Activated naive CD4-positive, alpha-beta T cell treated with anti-CD3 and anti-CD28 coated beads, Interleukin-2, amount 10 ng/mL, durations not matched to agents 7 days and 5 days (primary cell): ENCODE results near the gene DDX27.

Experiments
- CTCF ChIA-PET: fragments of 350-600 bp; sonication (Branson Sonifier 250); formaldehyde crosslinking; loops from one replicate; lab custom pipeline; 2021; ENCODE audit warnings: antibody characterized with exemption; lab: Charles Lee
- DNase-seq: peaks from one replicate; pipeline ENCODE4 v3.0.0-alpha.2; 2020
- H3K27ac Mint-ChIP-seq: one replicate; pipeline ENCODE4 v1.8.0; 2021; ENCODE audit warnings: mild to moderate bottlenecking, moderate library complexity, mixed read lengths
- H3K27me3 Mint-ChIP-seq: one replicate; pipeline ENCODE4 v1.8.0; 2021; ENCODE audit warnings: mild to moderate bottlenecking, mixed read lengths
- H3K36me3 Mint-ChIP-seq: one replicate; pipeline ENCODE4 v1.8.0; 2021; ENCODE audit warnings: mixed read lengths
- H3K4me1 Mint-ChIP-seq: one replicate; pipeline ENCODE4 v1.8.0; 2021; ENCODE audit warnings: mixed read lengths
- H3K4me3 Mint-ChIP-seq: one replicate; pipeline ENCODE4 v1.8.0; 2021; ENCODE audit warnings: mild to moderate bottlenecking, moderate library complexity, mixed read lengths
- H3K9me3 Mint-ChIP-seq: one replicate; pipeline ENCODE4 v1.8.0; 2021; ENCODE audit warnings: mixed read lengths

DDX27 gene

DNA sequence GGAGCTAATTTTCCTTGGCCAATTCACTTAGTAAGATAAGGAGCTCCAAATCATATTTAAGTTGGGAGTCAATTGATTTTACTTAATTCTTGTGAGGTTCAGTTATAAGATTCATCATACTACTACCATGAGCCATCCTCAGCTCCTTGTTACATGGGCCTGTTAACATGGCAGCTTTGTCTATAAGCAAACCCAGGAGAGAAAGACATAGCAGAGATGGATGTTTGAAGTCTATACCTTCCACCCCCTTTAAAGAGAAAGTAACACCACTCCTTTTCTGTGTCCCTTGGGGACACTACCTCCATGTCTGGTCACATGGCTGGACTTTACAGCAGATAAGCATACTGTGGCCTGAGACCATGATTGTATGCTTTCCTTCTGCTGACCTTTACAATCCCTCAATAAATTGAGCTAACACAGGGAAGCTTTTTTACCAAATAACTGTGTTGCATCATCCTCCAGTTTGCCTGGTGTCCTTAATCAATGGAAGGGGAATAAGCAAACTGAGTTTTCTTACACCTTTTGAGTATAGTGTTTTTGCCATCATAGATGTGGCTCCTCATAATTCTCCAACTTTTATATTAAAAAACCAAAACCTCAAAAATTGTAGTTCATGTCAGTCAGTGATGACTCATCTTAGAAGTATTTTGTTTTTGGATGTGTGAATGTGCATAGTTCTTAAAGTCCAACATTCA is 68.5 kb downstream of the DDX27 start:
- no peak overlapping the region for H3K27ac Mint-ChIP-seq
- peaks cover 53% of the 10 kb centered on the region for H3K9me3 Mint-ChIP-seq
- CTCF ChIA-PET, result interaction anchor here (1.0 kb wide), 1 partner anchor 8 kb away, joined by 3 read pairs; no protein-coding TSS in a partner anchor
- H3K4me3 Mint-ChIP-seq, result no peak overlapping the region
- peaks cover 88% of the 10 kb centered on the region for H3K36me3 Mint-ChIP-seq
- peaks cover 45% of the 10 kb centered on the region for H3K4me1 Mint-ChIP-seq
- H3K27me3 Mint-ChIP-seq, result no peaks in the 10 kb centered on the region
- no peak for DNase-seq

DNA sequence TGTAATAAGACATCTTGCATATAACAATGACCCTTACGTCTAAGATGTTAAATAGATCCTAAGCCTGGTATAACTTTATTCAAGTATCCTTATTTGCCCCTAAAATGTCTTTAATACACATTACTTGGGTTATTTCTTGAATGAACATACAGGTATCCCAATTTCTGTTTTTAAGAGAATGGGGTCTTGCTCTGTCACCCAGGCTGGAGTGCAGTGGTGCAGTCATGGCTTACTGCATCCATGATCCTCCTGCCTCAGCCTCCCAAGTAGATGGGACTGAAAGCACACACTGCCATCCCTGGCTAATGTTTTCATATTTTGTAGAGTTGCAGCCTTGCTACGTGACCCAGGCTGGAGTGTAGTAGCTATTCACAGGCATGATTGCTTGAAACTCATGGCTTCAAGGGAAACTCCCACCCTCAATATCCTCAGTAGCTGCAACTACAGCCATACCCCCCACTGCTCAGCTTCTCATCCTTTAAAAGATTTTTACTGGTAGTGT is 69.1 kb downstream of the DDX27 start:
- H3K9me3 Mint-ChIP-seq, result peaks cover 51% of the 10 kb centered on the region
- peaks cover 39% of the 10 kb centered on the region for H3K4me1 Mint-ChIP-seq
- CTCF ChIA-PET, result no interaction called here
- no peak for DNase-seq
- no peak overlapping the region for H3K4me3 Mint-ChIP-seq
- H3K27ac Mint-ChIP-seq, result no peak overlapping the region
- no peaks in the 10 kb centered on the region for H3K27me3 Mint-ChIP-seq
- peaks cover 87% of the 10 kb centered on the region for H3K36me3 Mint-ChIP-seq

DNA sequence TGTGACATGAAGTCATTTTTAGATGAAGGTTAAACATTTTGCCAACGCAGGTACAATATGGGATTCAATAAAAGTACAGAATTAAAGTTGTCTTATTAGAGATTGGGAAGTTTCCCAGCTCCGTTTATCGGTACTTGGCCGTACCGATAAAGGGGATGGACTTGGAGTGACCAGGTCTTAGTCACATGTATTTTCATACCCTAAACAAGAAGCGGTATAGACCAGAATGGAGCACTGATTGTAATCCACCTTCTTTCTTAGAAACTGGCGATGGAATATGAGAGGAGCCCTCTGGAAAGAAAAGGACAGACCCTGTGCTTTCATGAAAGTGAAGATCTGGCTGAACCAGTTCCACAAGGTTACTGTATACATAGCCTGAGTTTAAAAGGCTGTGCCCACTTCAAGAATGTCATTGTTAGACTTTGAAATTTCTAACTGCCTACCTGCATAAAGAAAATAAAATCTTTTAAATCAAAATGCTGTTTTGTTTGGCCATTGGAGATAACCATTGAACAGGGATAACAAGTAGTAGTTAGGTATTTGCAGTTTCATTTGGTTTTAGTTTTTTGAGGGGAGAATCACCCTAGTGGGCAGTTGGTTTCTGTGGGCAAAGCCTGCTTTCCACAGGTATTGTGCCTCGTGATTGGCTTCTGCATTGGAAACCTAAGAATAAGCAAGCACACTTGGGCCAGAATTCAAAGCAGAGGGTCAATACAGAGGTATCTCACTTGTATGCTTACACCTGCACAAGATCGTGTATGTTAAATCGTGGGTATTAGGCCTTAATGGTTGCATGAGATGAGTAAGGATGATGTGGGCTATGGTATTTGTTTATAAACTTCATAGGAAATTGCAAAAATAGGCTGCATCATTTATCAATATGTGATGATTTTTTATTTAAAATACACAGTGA is 69.8 kb downstream of the DDX27 start:
- Mint-ChIP-seq H3K4me3 (no peak overlapping the region), H3K27me3 (no peaks in the 10 kb centered on the region), H3K27ac (no peak overlapping the region), H3K36me3 (peaks cover 86% of the 10 kb centered on the region), H3K4me1 (peaks cover 31% of the 10 kb centered on the region), H3K9me3 (peaks cover 46% of the 10 kb centered on the region)
- CTCF ChIA-PET, result no interaction called here
- DNase-seq, result no peak

DNA sequence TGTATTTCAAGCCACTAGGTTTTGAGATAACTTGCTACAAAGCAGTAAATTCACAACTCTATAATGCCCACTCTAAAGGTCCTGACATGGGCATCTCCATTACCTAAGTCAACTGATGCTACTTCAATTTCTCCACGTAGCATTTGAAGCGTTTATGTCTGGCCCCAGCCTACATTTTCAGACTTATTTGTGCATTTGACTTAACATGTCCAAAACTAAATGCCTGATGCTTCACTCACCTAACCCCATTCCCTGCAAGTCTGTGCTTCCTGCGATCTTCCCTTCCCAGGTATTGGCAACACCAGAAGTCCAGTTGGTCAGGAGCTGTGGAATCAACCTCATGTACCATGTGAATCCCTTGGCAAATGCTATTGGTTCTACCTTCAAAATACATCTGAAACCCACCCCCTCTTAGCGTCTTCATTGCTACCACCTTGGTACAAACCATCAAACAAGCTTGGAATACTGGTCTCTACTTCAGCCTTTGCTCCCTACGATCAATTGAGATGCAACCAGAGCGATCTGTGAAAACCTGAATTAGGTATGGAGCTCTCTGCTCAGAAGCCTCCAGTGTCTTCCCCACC is 71.5 kb downstream of the DDX27 start:
- H3K4me3 Mint-ChIP-seq, result no peak overlapping the region
- H3K36me3 Mint-ChIP-seq, result peaks cover 79% of the 10 kb centered on the region
- CTCF ChIA-PET, result no interaction called here
- H3K4me1 Mint-ChIP-seq, result peaks cover 18% of the 10 kb centered on the region
- DNase-seq, result no peak
- H3K27me3 Mint-ChIP-seq, result no peaks in the 10 kb centered on the region
- peaks cover 31% of the 10 kb centered on the region for H3K9me3 Mint-ChIP-seq
- H3K27ac Mint-ChIP-seq, result peak overlapping the region; percentile 24

DNA sequence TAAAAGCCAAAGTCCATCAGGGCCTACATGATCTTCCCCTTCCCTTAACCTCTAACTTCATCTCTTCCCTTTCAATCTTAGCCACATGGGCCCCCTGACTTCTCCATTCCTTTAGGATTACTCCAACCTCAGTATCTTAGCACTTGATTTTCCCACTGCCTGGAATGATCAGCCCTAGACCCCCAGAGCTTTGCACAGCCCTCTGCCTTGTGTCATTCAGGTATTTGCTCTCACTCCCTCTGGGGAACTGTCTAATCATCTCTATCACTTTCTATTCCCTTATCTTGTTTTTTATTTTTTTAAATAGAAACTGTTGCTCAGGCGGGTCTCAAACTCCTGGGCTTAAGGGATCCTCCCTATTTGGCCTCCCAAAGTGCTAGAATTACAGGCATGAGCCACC is 72.0 kb downstream of the DDX27 start:
- peaks cover 14% of the 10 kb centered on the region for H3K4me1 Mint-ChIP-seq
- H3K4me3 Mint-ChIP-seq, result no peak overlapping the region
- H3K36me3 Mint-ChIP-seq, result peaks cover 74% of the 10 kb centered on the region
- H3K27me3 Mint-ChIP-seq, result no peaks in the 10 kb centered on the region
- peaks cover 26% of the 10 kb centered on the region for H3K9me3 Mint-ChIP-seq
- peak overlapping the region; percentile 24 for H3K27ac Mint-ChIP-seq
- CTCF ChIA-PET, result no interaction called here
- DNase-seq, result no peak

DNA sequence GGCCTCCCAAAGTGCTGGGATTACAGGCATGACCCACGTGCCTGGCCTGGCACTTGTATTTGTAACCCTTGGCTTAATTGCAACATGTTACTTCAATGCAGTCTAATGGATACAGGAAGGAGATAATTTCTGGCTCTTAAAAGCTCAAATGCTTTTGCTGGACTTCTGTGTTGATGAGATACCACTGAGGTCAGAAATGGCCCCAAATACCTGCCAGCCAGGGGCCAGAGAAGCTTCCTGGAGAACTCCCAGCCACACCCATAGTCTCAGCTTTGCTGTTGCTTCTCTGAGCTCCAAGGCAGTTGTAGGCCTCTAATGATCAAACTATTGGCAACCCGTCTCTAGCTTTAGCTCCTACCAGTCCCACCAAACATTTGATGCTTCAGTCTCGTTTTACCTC is 72.8 kb downstream of the DDX27 start:
- Mint-ChIP-seq H3K36me3 (peaks cover 72% of the 10 kb centered on the region), H3K4me3 (no peak overlapping the region), H3K9me3 (peaks cover 18% of the 10 kb centered on the region), H3K27me3 (no peaks in the 10 kb centered on the region), H3K27ac (no peak overlapping the region), H3K4me1 (peaks cover 16% of the 10 kb centered on the region)
- DNase-seq, result no peak
- CTCF ChIA-PET, result interaction anchor here (0.6 kb wide), 1 partner anchor 443 kb away, joined by 4 read pairs; no protein-coding TSS in a partner anchor

DNA sequence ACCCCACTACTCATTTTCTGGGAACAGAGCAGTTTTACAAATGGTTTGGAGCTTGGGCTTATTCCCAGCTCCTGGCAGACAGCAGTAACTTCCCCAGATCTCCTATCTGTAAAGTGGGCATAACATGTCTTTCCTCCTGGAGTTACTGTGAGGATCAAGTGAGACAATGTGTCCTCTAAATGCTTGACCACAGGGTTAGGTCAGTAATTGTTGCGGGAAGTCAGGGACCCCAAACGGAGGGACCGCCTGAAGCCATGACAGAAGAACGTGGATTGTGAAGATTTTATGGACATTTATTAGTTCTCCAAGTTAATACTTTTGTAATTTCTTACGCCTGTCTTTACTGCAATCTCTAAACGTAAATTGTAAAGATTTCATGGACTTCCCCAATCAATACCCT is 73.9 kb downstream of the DDX27 start:
- Mint-ChIP-seq H3K4me3 (no peak overlapping the region), H3K36me3 (peaks cover 67% of the 10 kb centered on the region), H3K27ac (no peak overlapping the region), H3K27me3 (no peaks in the 10 kb centered on the region), H3K9me3 (peaks cover 10% of the 10 kb centered on the region), H3K4me1 (peaks cover 18% of the 10 kb centered on the region)
- CTCF ChIA-PET, result no interaction called here
- DNase-seq, result no peak
